ENCODE measurements around the gene GSE1. TPM values are rescaled to one million over a fixed set of nuclear protein-coding genes. Genes with fewer than 3 reads are reported as not detected.

The GSE1 gene
- total RNA-seq, 4 donors from 2014 or later: 54.2 to 155 (median 71.9) TPM

DNA sequence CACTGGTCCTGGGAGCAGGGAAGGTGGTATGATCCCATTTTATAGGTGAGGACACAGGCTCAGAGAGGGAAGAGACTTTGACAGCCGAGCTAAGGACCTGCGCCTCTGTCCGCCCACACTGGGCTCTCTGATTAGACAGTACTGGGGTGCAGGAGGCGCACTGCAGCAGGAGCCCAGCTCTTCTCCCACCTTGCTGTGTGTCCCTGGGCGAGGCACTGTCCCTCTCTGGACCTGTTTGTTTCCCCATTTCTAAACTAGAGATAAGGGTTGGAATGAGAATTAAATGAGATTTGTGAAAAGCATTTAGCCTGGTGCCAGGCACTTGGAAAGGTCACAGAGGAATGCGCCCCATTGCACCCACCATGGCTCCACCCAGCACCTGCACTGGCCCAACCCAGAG lies 95.2 kb downstream of the GSE1 start:
- Histone ChIP-seq H3K4me1 (no peaks in the 10 kb centered on the region), H3K4me3 (replicated peaks in 1 of 3) (no peak overlapping the region), H3K9me3 (no peaks in the 10 kb centered on the region), H3K27ac (no peak overlapping the region), H3K36me3 (no peaks in the 10 kb centered on the region), H3K27me3 (no peaks in the 10 kb centered on the region)
- DNase-seq: no peak
- intact Hi-C loops (cut with DNase I): no loop called here
- WGBS, 2 donors: 97% methylated on average over 6 of the region's 6 CpGs
- TF ChIP-seq, protein P1, sequence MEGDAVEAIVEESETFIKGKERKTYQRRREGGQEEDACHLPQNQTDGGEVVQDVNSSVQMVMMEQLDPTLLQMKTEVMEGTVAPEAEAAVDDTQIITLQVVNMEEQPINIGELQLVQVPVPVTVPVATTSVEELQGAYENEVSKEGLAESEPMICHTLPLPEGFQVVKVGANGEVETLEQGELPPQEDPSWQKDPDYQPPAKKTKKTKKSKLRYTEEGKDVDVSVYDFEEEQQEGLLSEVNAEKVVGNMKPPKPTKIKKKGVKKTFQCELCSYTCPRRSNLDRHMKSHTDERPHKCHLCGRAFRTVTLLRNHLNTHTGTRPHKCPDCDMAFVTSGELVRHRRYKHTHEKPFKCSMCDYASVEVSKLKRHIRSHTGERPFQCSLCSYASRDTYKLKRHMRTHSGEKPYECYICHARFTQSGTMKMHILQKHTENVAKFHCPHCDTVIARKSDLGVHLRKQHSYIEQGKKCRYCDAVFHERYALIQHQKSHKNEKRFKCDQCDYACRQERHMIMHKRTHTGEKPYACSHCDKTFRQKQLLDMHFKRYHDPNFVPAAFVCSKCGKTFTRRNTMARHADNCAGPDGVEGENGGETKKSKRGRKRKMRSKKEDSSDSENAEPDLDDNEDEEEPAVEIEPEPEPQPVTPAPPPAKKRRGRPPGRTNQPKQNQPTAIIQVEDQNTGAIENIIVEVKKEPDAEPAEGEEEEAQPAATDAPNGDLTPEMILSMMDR (IDR thresholded peaks at IDR 0.05): no peak
- no peak for TF ChIP-seq POLR2A (IDR thresholded peaks at IDR 0.05)

DNA sequence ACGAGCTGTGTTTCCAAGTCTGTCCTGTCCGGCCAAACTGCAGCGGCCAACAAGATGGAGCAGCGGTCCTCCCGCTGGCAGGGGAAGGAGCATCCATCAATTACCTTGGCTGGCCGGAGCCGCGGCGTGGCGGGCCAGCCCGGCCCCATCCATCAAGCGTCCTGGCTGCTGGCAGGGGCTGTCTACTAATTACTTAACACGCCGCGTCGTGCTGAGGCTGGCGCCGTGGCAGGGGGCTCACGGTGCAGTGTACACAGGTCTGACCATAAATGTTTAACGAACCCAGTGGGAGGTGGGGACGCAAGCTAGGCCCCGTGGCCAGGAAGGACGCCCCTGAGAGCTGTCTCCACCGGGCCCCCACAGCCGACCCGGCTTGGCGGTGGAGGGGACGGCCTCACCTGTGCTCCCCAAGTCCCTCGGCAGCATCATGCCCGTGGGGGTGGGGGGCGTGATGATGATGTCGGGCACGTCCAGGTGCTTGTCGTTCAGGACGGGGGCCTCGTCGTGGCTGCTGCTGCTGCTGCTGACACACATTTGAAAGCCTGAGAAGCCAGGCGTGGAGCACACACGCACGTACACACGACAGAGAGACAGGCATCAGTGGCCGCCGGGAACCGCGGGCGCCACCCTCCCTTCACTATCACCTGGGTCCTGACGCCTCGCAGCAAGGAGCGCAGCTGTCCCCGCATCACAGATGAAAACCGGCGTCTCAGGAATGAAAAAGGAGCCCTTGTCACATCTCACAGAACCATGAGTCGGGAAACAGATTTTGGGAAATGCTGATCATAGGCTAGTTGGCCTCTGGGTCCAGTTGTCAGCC lies 96.9 kb downstream of the GSE1 start:
- 87 to 88% methylated on average over 31 to 38 of the region's 53 CpGs for WGBS, 2 donors
- Histone ChIP-seq H3K27ac (no peak overlapping the region), H3K4me3 (replicated peaks in 1 of 3) (no peak overlapping the region), H3K27me3 (no peaks in the 10 kb centered on the region), H3K9me3 (no peaks in the 10 kb centered on the region), H3K36me3 (no peaks in the 10 kb centered on the region), H3K4me1 (no peaks in the 10 kb centered on the region)
- TF ChIP-seq POLR2A (IDR thresholded peaks at IDR 0.05): no peak
- TF ChIP-seq, protein P1 (IDR thresholded peaks at IDR 0.05): no peak
- DNase-seq: no peak
- intact Hi-C loops (cut with DNase I): loop anchor here (10.0 kb wide), 2 partner anchors 315 to 595 kb away; partner anchors contain the start of gene CIBAR2

DNA sequence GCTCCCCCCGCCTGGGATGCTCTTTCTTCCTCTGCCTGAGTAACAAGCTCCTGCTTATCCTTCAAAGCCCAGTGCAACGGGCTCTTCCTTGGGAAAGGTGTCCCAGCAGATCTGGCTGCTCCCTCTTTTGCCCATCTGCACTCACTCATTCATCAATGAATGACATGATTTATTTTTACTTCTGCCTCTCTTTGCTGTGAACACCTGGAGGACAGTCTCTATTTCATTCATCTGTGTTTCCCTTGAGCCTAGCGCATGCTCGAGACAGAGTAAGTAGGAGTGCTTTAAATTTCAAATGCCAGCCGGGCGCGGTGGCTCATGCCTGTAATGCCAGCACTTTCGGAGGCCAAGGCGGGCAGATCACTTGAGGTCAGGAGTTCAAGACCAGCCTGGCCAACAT lies 97.6 kb downstream of the GSE1 start:
- TF ChIP-seq, protein P1 (IDR thresholded peaks at IDR 0.05): no peak
- TF ChIP-seq POLR2A (IDR thresholded peaks at IDR 0.05): no peak
- H3K27ac ChIP-seq: no peak overlapping the region
- H3K4me1 ChIP-seq: peaks cover 0 to 4% of the 10 kb centered on the region in 2 donors
- intact Hi-C loops (cut with DNase I): loop anchor here (10.0 kb wide), 2 partner anchors 316 to 596 kb away; partner anchors contain the start of gene CIBAR2
- no peaks in the 10 kb centered on the region for H3K9me3 ChIP-seq
- no peaks in the 10 kb centered on the region for H3K27me3 ChIP-seq
- no peak for DNase-seq
- 93 to 98% methylated on average over 9 of the region's 9 CpGs for WGBS, 2 donors
- H3K4me3 ChIP-seq (replicated peaks in 1 of 3): no peak overlapping the region
- H3K36me3 ChIP-seq: no peaks in the 10 kb centered on the region

DNA sequence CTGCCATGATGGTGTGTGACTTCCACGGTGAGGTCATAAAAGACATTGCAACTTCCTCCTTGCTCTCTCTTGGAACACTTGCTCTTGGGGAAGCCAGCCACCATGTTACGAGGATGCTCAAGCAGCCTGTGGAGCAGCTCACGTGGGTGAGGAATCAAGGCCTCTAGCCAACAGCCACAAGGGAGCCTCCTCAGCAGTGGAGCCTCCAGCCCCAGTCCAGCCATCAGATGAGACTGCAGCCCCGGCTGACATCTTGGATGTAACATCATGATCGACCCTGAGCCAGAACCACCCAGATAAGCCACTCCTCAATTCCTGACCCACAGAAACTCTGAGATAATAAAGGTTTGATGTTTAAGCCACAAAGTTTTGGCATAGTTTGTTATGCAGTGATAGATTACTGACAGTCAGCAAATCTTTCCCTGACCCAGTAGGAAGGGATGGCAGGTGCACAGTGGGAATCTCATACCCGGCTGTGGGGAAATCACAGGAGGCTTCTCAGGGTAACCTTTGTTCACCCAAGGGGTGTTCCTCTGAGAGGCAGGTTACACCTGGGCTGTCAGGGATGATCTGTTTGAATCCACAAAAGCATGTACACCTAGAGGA lies 99.0 kb downstream of the GSE1 start:
- intact Hi-C loops (cut with DNase I): loop anchor here (10.0 kb wide), 2 partner anchors 317 to 597 kb away; partner anchors contain the start of gene CIBAR2
- 96 to 98% methylated on average over 6 of the region's 6 CpGs for WGBS, 2 donors
- TF ChIP-seq POLR2A (IDR thresholded peaks at IDR 0.05): no peak
- TF ChIP-seq, protein P1 (IDR thresholded peaks at IDR 0.05): no peak

DNA sequence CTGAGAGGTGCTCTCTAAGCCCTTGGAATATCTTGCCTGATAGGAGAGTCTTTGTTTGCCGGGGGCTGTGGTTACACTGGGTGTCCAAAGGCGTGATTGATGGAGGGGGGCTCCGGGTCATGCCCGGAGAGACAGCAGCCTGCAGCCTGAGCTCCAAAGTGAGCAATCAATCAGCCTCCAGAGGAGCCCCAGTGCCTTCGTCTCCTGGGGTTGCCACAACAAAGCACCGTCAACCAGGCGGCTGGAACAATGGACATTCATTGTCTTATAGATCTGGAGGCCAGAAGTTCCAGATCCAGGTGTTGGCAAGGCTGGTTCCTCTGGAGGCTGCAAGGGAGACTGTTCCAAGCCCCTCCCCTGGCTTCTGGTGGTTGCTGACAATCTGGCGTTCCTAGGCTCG lies 99.7 kb downstream of the GSE1 start:
- intact Hi-C loops (cut with DNase I): loop anchor here (10.0 kb wide), 2 partner anchors 318 to 598 kb away; partner anchors contain the start of gene CIBAR2
- H3K27ac ChIP-seq: no peak overlapping the region
- no peaks in the 10 kb centered on the region for H3K9me3 ChIP-seq
- no peak for DNase-seq
- H3K27me3 ChIP-seq: no peaks in the 10 kb centered on the region
- TF ChIP-seq, protein P1 (IDR thresholded peaks at IDR 0.05): no peak
- TF ChIP-seq POLR2A (IDR thresholded peaks at IDR 0.05): no peak
- H3K4me3 ChIP-seq (replicated peaks in 1 of 3): no peak overlapping the region
- WGBS, 2 donors: 71% methylated on average over 8 to 9 of the region's 9 CpGs
- H3K36me3 ChIP-seq: no peaks in the 10 kb centered on the region
- H3K4me1 ChIP-seq: peaks cover 0 to 12% of the 10 kb centered on the region in 2 donors

More for the DNA sequence above, 99.0 kb downstream of the GSE1 start:
- H3K27ac ChIP-seq: no peak overlapping the region
- H3K9me3 ChIP-seq: no peaks in the 10 kb centered on the region
- no peaks in the 10 kb centered on the region for H3K36me3 ChIP-seq
- H3K4me3 ChIP-seq (replicated peaks in 1 of 3): no peak overlapping the region
- H3K27me3 ChIP-seq: no peaks in the 10 kb centered on the region
- DNase-seq: no peak
- H3K4me1 ChIP-seq: peaks cover 0 to 12% of the 10 kb centered on the region in 2 donors

Measured in thyroid gland (tissue), 4 donors.